NCI-H1105 treated with DMSO at 0.1 percent for 48 hours (cell line): ENCODE measurements around the gene GLT8D2.

Experiments
- DNase-seq: peaks from one replicate; lab custom pipeline; 2025; lab: John Stamatoyannopoulos, UW

The GLT8D2 gene

GRCh38 chr12:103948746-103949406, 101.1 kb downstream of the GLT8D2 start:
- DNase-seq = no peak

GRCh38 chr12:103947871-103948555, 102.0 kb downstream of the GLT8D2 start:
- no peak for DNase-seq

- DNase-seq = no peak
Measured at GRCh38 chr12:103944964-103945363, 105.0 kb downstream of the GLT8D2 start.
